GM23248 (cell line): ENCODE measurements around the gene THAP5.

Experiments
- EZH2 ChIP-seq: fragments of 200-600 bp; sonication (generic); IDR thresholded peaks from 2 replicates; pipeline ENCODE4 v1.6.1; 2018; ENCODE audit warnings: antibody characterized with exemption, mild to moderate bottlenecking; ENCODE audit not compliant: insufficient read depth, poor library complexity, severe bottlenecking
- EZH2phosphoT487 ChIP-seq: fragments of 200-600 bp; sonication (generic); IDR thresholded peaks from 2 replicates; pipeline ENCODE4 v1.6.1; 2018; ENCODE audit warnings: antibody characterized with exemption, moderate library complexity, mild to moderate bottlenecking, low read depth; ENCODE audit not compliant: insufficient read depth

DNA sequence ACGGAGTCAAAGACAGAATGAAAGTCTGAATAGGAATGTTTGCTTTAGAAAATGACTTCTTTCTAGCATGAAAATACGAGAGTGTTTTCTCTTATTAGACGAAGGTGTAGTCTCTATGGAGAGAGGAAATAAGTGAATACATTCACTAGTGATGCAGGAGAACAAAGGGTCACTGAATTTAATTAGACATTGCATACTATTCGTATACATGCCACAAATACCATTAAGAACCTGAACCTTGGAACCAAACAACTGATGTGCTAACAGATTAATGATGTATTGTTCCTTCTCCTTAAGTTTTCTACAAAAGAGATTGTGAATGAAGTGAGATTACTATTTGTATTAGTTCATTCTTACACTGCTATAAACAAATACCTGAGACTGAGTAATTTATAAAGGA, 10.3 kb downstream of the THAP5 start:
- TF ChIP-seq EZH2 (no peak), EZH2phosphoT487 (no peak)
